Measurements from ENCODE around the gene TMEM171.

- no peak for TF ChIP-seq POLR2A (IDR thresholded peaks at IDR 0.05; ENCODE audit: extremely low read depth, insufficient read length)
- no peak for TF ChIP-seq CTCF (IDR thresholded peaks at IDR 0.05; ENCODE audit: low read depth, low read length)
- no peak for TF ChIP-seq MYC (IDR thresholded peaks at IDR 0.05; ENCODE audit: low read depth, low read length)
- TF ChIP-seq MAX (IDR thresholded peaks at IDR 0.05; ENCODE audit: low read depth, low read length) = no peak
Observed at GRCh38 chr5:73095564-73096238, 24.7 kb upstream of the TMEM171 start.
